MV-4-11 (cell line): ENCODE measurements around the gene APOBEC2.

ENCODE experiments used
- DNase-seq: peaks from one replicate; lab custom pipeline; 2025; lab: John Stamatoyannopoulos, UW

Gene APOBEC2

GRCh38 chr6:41037107-41037900 is 15.7 kb upstream of the APOBEC2 start:
- DNase-seq = no peak

DNA sequence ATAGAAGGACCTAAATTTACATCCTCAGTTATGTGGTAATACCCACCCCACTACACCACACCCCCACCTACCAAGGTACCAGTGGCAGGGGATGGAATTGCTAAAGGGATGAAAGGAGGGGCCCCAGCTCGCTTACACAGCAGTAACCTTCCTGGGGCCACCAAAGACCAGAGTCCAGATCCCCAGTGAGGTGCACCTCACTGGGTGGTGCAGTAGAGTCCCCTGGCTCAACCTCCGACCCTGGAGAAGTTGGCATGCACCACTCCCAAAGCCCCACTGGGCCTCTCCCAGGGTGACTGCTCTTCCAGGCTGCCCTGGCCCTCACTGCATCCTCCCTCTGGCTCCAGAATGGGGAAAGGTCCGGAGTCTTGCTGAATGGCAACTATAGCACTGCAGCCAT is 14.8 kb upstream of the APOBEC2 start:
- no peak for DNase-seq

DNA sequence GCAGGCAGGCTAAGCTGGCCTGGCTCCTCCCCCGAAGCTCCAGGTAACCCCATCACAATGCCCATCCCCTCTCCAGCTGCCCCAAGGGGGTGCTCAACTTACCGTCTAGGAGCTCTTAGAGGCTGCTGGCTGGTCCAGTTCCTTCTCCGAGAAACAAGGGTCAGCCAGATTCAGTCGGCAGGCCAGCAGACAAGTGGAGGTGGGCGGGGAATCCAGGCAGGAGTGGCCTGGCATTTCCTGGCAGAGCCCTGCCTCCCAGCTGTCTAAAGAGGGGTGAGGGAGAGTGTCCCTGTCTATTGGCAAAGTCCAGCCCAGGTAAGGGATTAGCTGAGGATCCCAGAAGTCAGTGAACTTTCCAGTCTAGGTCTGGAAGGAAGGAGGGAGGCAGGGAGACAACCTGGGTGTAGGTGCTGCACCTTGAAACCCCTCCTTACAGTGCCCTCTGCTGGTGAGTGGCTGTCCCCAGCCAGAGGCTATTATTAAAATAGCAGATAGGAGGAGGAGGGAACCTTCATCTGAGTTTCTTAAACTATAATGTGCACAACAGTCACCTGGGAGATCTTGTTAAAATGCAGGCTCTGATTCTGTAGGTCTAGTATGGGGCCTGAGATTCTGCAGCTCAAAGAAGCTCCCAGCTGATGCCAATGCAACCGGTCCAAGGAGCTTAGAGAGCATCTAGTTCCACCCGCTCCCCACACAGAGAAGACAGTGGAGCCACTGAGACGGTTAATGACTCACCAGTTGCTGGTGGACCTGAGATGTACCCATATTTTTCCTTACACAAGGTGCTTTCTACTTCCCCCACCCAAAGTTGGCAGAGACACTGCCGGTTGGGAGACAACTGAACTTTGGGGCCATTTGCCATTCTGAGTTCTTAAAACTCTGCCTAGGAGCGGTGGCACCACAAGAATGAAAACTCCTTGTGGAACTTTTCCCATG is 13.7 kb upstream of the APOBEC2 start, which contains the start of gene UNC5CL:
UNC5CL (minus strand) TSS at position 162 of the 939 bp plus-strand sequence. CDS start 4,147 bp downstream, outside the sequence.
- DNase-seq = peak; percentile 2

DNA sequence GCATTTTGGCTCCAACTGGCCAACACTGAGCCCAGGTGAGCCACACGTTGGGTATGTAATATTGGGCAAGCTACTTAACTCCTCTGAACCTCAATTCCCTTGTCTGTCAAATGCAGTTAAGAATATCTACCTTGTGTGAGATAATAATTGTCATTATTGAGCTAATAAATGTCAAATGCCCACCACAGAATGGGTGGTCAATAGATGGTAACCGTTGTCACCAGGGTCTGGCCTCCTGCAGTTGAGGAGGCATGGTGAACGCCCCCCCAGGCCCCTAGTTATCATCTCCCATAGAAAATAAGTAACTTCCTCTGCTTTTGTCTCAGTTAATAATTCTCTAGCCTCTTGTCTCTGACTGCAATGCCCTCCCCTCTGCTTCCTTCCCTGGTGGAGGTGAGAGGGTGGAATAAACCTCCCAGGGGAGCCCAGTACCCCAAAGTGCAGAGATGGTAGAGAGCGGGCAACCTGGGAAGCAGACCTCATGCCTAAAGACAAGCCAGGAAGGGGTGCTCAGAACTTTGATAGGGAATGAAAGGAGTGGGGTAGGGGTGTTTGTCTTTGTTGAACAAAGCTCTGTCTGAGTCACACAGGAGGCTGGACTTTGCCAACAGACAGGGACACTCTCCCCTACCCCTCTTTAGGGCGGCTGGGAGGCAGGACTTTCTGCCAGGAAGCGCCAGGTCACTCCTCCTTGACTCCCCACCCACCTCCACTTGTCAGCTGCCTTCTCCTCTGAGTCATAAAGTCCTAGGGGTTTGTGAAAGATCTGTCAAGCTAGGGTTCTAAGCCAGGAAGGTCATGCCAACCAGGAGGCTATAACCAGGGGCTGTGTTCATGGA is 12.7 kb upstream of the APOBEC2 start:
- peak; percentile 23 for DNase-seq

GRCh38 chr6:41040940-41041536 is 12.0 kb upstream of the APOBEC2 start:
- no peak for DNase-seq

GRCh38 chr6:41042226-41043055 is 10.6 kb upstream of the APOBEC2 start, which contains the start of gene TSPO2:
TSPO2 (plus strand) TSS chr6:41042467; CDS start chr6:41042986, 519 bp downstream.
- no peak for DNase-seq

DNA sequence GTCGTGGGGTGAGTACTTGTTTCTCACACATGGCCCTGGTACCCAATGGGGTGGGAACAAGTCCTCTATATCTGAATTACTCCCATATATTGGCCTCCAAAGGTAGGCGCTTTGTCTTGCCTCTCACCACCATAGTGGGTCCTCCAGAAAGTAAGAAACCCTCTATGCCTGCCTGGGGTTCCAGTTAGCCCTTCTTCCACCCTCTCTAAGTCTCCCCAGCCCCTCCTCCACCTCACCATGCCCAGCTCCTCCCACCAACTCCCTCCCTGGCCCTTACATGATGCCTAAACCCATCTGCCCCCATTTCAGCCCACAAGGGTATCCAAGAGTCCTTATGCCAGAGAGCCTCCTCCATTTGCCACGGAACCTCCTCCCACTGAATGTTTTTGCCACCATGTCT is 9.9 kb upstream of the APOBEC2 start:
- no peak for DNase-seq

DNA sequence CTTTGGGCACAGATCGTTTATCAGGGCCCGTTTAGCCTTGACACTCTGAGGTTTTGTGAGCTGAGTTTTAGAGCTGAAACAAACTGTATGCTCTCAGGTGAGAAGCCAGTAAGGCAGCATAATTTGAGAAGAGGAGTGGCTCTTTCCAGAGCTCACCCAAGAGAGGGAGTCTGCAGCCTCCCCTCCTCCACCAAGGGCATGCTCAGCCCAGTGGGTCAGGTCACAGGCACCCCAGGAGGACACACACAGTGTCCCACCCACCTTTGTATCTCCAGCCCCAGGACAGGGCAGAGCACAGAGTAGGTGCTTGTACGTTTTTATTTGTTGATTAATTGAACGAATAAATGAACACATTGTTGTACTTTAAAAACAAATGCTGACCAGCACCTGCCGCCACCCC is 7.3 kb upstream of the APOBEC2 start:
- no peak for DNase-seq

DNA sequence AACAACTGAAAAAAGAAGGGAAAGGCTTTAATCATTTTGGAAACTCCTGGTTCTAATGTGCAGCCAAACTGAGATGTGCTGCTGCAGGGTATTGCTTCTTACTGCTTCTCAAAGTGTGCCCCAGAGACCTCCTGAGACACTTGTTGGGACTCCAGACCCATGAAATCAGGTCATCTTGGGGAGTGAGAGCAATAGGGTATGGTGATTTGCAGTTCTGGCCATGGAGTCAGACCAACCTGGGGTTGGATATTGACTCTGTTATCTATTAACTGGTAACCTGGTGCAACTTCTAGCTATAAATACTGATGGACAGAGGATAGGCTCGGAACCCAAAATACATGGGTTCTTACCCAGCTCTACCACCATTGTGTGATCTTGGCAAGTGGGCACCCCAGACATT is 6.9 kb upstream of the APOBEC2 start:
- DNase-seq = no peak

- no peak for DNase-seq
These were observed 5.7 kb upstream of the APOBEC2 start for GRCh38 chr6:41047306-41047705.

DNA sequence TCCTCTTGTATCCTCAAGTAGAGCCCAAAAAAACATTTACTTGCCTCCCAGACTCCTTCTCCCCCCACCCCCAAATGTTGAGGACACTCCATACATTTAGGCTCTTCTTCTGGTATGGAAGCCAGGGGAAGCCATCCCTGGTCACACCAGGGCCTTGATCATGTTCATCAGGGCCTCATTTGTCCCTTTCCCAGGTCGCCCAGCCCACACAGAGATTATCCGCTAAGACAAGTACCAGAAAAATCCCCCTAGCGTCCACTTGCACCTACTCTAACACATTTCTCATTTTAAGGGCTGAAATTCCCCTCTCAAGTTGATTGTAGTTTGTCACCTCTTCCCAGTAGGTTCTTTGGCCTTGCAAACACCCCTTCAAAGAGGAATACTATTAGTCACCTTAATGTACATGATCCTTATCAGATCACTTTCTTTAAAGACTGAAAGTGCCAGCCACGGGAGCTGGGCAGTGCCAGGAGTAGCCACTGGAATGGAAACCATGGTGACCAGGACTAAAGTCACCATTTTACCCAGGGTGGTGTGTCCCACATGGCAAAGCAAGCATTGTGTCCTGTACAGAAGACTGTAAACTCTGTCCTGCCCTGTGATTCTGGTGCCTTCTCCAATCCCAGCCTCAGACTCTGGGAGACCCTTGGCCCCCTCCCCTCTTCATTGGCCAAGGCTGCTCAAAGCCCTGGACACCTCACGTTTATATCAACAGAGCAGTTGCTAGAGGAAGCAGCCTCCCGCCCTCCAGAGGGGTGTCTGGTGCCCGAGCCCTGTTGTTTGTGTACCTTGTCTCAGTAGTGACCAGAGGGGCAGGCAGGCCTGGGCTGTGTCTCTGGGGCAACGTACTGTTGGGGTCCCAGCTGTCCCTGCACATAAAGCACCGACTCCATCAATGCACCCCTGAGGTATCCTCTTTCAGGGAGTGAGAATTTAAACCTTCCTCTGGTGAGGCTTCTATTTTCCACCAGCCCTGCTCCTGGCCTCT is 5.0 kb upstream of the APOBEC2 start:
- no peak for DNase-seq

- no peak for DNase-seq
These were observed 3.5 kb upstream of the APOBEC2 start for GRCh38 chr6:41049521-41049920.

DNA sequence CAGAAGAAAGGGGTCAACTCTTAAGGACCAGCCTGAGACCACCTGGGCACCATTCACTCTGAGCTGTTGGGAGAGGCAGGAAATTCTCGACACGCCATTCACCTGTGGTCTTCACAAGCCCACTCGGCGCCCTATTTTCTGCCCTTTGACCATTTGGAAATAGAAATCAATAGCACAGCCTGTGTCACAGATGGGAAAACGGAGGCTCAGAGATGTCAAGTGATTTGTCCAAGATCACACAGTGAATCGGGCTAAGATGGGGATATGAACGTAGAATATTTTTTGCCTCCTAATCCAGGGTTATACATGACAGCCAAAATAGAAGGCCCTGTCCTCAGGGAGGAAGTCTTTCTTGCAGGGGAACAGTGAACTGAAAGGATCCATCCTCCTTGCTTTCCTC is 3.0 kb upstream of the APOBEC2 start:
- no peak for DNase-seq

DNA sequence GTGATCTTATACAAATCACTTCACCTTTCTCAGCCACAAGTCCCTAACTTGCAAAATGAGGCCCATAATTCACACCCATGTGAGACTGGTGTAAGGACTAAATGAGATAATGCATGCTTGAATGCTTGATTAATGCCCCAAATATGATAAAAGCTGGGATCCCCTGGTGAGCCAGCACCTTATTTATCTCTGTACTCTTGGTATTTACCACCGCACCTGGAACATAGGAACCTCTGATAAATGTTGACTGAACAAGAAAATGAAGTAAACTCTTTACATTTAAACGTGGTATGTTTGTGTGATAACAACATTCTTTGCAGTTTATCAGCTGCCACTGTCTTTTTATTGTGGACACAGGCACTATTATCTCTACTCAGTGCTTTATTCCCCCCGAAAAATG is 2.5 kb upstream of the APOBEC2 start:
- DNase-seq = no peak

DNA sequence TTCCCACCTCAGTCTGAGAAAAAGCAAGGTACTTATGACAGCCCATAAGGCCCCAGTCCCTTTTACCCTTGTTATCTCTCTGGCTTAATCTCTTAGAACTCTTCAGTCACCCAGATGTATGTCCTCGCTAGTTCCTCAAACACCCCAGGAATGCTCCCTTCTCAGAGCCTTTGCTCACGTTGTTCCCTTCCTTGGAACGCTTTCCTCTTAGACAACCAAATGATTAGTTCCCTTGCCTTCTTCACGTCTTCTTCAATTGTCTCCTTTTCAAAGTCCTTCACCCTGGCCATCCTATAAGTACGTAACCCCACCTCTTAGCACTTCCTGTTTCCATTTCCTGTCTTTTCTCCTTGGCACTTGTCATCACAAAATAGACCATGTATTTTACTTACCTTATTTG is 1.1 kb upstream of the APOBEC2 start:
- peak; percentile 70 for DNase-seq

- DNase-seq = no peak
These were observed 1.5 kb downstream of the APOBEC2 start for GRCh38 chr6:41054511-41054910.

DNA sequence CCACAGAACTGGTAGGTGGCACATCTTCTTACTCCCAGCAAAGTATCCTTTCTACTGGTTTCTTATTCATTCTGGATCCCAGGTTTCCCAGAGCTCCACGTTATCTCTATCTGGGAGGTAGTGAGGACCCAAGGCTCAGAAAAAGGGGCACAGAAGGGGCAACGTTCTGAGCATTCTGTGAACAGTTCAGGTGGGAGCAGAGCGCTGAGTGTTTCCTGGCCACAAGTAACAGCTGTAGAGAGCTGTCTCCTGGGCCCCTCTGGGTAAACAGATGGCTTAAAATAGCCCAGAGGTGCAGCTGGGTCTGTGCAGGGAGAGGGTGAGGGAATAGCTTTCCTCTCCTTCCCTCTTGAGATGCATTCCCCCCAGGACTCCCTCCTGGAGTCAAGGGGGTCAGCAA is 2.1 kb downstream of the APOBEC2 start:
- DNase-seq = no peak

GRCh38 chr6:41056768-41057490 is 3.9 kb downstream of the APOBEC2 start:
- no peak for DNase-seq

GRCh38 chr6:41058783-41059181 is 5.8 kb downstream of the APOBEC2 start:
- no peak for DNase-seq
